Measurements from ENCODE around the gene NBAS.

Gene NBAS

GRCh38 chr2:15556311-15556930, 4.7 kb downstream of the NBAS start:
- DNase-seq (ENCODE audit: low read depth, low spot score), result no peak
- ChIA-PET CTCF (interaction anchor here (3.2 kb wide), 1 partner anchor 20 kb away, joined by 12 read pairs; no protein-coding TSS in a partner anchor), POLR2A (no interaction called here)
- H3K4me3 ChIP-seq (ENCODE audit: low read depth, low read length), result no peak overlapping the region
- TF ChIP-seq CTCF (IDR thresholded peaks at IDR 0.05; ENCODE audit: insufficient read depth, low read length, missing control alignments), result no peak

- no peak for TF ChIP-seq CTCF (IDR thresholded peaks at IDR 0.05; ENCODE audit: insufficient read depth, low read length, missing control alignments)
- no peak for DNase-seq (ENCODE audit: low read depth, low spot score)
- H3K4me3 ChIP-seq (ENCODE audit: low read depth, low read length), result no peak overlapping the region
- POLR2A ChIA-PET, result no interaction called here
- CTCF ChIA-PET, result interaction anchor here (0.7 to 3.2 kb wide), 2 partner anchors 15 to 21 kb away, joined by 3 to 12 read pairs; no protein-coding TSS in a partner anchor
Observed at GRCh38 chr2:15555760-15556193, 5.4 kb downstream of the NBAS start.

GRCh38 chr2:15554525-15555218, 6.5 kb downstream of the NBAS start:
- H3K4me3 ChIP-seq (ENCODE audit: low read depth, low read length), result no peak overlapping the region
- POLR2A ChIA-PET, result no interaction called here
- CTCF ChIA-PET, result interaction anchor here (0.7 to 3.2 kb wide), 4 partner anchors 8 to 24 kb away, joined by 3 to 12 read pairs (median 3); no protein-coding TSS in a partner anchor
- TF ChIP-seq CTCF (IDR thresholded peaks at IDR 0.05; ENCODE audit: insufficient read depth, low read length, missing control alignments), result no peak
- DNase-seq (ENCODE audit: low read depth, low spot score), result no peak

GRCh38 chr2:15553951-15554350, 7.2 kb downstream of the NBAS start:
- ChIA-PET POLR2A (no interaction called here), CTCF (interaction anchor here (1.0 to 1.5 kb wide), 3 partner anchors 24 to 34 kb away, joined by 3 to 5 read pairs (median 3); no protein-coding TSS in a partner anchor)
- no peak for DNase-seq (ENCODE audit: low read depth, low spot score)

GRCh38 chr2:15553519-15553918, 7.6 kb downstream of the NBAS start:
- CTCF ChIA-PET, result interaction anchor here (1.0 to 1.5 kb wide), 3 partner anchors 24 to 34 kb away, joined by 3 to 5 read pairs (median 3); no protein-coding TSS in a partner anchor
- no peak for TF ChIP-seq CTCF (IDR thresholded peaks at IDR 0.05; ENCODE audit: insufficient read depth, low read length, missing control alignments)
- H3K4me3 ChIP-seq (ENCODE audit: low read depth, low read length), result no peak overlapping the region
- POLR2A ChIA-PET, result interaction anchor here (0.7 kb wide), 1 partner anchor 8 kb away, joined by 3 read pairs; no protein-coding TSS in a partner anchor
- no peak for DNase-seq (ENCODE audit: low read depth, low spot score)

More at GRCh38 chr2:15553951-15554350, 7.2 kb downstream of the NBAS start:
- no peak for TF ChIP-seq CTCF (IDR thresholded peaks at IDR 0.05; ENCODE audit: insufficient read depth, low read length, missing control alignments)
- H3K4me3 ChIP-seq (ENCODE audit: low read depth, low read length), result no peak overlapping the region

GRCh38 chr2:15548974-15549373, 12.2 kb downstream of the NBAS start:
- no peak for TF ChIP-seq CTCF (IDR thresholded peaks at IDR 0.05; ENCODE audit: insufficient read depth, low read length, missing control alignments)
- no peak for DNase-seq (ENCODE audit: low read depth, low spot score)
- no peak overlapping the region for H3K4me3 ChIP-seq (ENCODE audit: low read depth, low read length)
- CTCF ChIA-PET, result interaction anchor here (1.0 kb wide), 1 partner anchor 12 kb away, joined by 3 read pairs; no protein-coding TSS in a partner anchor
- POLR2A ChIA-PET, result no interaction called here

Data from AG04449 (cell line).